GOT3 (cell line): ENCODE measurements around the gene PLXNB3.
"Not testable (repeated sequence)": the region's sequence is repeated elsewhere in the genome, so short reads cannot be mapped to it uniquely, and the experiment has no call there.

Source experiments
- DNase-seq: peaks from one replicate; lab custom pipeline; 2025; ENCODE audit warnings: mixed read lengths; lab: John Stamatoyannopoulos, UW

PLXNB3 gene

DNA sequence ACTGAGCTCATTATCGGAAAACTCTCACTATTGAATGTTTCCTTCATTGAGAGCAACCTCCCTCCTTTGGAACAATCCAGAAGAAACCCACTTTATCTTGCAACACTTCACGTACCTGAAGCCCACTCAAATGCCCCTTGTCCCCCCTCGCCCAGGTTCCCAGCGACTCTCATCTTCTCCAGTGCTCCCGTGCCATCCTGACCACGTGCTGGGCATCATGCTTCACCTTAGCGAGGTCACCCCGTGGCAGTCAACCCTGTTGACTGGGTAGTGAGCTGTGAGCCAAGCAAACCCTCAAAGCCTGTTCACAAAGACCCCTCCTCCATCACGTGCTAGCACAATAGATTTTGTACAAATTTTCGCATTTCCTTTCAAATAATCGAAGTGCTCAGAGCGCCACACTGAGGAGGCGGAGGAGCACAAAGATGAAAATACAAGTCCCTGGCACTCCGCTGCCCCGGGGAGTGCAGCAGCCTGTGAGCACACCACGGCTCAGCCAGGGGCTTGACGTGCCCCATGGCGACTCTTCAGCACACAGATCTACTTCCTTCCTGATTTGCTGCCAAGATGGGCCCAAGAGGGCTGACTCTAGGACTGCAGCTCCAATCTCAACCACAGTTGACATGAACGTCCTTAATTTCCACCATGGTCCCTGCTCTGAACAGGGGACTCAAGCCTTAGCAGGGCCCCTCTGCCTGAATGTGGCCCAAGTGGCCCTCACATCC lies 50.7 kb downstream of the PLXNB3 start:
- DNase-seq: no peak

DNA sequence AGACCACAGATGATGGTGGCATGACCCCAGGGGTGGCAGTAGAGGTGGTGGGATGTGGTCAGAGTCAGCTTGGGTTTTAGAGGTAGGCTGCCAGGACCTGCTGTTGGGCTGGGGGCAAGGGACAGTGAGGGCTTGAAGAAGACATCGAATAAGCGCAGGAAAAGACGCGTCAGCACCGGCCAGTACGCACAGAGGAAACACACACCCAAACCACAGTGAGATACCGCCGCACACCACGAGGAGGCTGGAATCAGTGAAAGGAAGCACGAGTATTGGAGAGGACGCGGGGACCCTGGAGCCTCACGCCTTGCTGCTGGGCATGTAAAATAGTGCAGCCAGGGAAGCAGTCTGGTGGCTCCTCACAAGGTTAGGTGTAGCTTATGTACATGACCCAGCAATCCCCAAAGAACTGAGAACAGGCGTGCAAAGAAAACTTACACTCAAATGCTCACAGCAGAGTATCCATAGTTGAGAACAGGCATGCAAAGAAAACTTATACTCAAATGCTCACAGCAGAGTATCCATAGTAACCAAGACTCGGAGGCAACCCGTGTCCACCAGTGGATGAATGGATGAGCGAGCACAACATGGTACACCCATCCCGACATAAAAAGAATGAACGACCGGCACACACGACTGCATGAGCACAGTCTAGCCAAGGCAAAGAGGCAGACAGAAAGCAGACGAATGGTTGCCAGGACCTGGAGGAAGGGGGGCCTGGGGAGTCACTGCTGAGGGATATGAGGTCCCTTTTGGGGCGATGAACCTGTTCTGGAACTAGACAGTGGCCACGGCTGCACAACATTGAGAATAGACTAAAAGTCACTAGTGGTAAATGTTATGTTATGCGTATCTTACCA lies 53.0 kb downstream of the PLXNB3 start:
- no peak for DNase-seq

DNA sequence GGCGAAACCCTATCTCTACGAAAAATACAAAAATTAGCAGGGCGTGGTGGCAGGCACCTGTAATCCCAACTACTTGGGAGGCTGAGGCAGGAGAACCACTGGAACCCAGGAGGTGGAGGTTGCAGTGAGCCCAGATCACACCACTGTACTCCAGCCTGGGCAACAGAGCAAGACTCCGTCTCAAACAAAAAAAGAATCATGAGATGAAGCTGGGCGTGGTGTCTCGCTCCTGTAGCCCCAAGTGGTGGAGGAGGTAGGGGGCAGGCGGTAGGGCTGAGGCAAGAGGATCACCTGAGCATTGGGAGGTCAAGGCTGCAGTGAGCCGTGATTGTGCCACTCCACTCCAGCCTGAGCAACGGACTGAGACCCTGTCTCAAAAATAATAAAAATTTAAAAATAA lies 54.0 kb downstream of the PLXNB3 start:
- DNase-seq: not testable (repeated sequence)

DNA sequence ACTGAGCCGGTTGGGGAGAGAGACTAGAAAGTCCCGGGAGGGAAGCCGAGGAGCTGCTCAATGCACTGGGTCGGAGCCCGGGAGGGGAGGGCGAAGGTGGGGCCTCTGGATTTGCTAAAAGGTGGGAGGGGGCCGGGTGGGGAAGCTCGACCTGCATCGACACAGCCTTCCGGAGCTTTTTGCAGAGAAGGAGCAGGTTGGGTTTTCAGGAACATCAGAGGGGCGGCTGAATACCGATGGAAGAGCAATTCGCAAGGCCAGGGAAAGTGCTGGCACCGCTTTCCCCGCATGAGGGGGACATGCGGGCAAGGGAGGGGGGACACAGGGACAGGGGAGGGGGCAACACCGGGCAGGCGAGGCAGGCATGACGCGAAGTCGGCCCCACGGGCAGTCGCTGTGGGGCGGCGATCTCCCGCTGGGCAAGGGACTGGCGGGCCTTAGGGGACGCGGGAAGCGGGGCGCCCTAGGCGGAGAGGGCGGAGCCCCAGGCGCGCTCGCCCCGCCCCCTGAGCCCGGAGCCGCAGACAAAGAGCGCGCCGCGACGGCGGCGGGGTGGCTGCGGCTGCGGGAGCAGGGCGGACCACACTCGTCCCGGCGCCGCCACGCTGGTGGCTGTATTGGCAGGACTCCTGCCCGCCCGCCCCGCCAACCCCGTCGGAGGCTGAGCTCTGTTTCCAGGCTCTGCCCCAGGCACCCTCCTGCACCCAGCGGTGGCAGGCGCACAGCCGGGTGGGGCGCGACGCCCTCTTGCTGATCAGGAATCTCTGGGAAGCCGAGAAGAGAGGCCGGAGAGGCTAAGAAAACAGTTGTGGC lies 54.7 kb downstream of the PLXNB3 start:
- no peak for DNase-seq

GRCh38 chrX:153819384-153820040 lies 55.5 kb downstream of the PLXNB3 start:
- DNase-seq: no peak

DNA sequence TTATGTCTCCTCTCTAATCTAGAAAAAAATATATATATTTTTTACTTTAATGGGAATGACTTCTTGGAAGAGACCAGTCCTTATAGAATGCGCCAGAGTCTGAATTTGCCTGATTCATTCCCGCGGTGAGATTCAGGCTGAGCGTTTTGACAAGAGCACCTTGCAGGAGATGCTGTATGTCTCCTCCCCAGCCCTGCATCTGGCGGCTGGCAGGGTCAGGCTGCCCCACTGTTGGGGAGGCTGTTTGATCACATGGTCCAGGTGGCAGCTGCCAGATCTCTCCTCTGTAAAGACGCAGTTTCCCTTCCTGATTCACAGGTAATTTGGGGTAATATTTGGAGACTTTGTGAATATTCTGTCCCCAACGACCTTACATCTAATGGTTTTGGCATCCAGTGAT lies 56.6 kb downstream of the PLXNB3 start:
- no peak for DNase-seq

- DNase-seq: no peak
Measured at GRCh38 chrX:153821066-153821465, 57.0 kb downstream of the PLXNB3 start.

DNA sequence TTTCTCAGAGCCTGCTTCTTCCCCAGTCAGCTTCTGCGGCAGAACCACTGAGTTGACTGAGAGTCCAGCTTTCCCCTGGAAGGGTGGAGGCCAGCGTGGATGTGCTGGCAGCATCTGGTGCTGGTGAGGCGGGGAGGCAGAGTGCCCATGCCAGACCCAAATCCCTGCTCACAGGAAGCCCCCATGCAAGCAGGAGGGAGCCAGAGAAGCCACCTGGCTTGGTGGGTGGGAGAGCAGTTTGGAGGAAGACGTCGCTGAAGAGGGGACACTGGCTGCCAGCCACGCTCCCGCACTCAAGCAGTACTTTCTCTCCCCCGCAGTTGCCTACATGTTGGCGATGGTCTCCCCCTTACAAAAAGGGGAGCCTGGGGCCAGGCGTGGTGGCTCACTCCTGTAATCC lies 60.3 kb downstream of the PLXNB3 start:
- DNase-seq: no peak

DNA sequence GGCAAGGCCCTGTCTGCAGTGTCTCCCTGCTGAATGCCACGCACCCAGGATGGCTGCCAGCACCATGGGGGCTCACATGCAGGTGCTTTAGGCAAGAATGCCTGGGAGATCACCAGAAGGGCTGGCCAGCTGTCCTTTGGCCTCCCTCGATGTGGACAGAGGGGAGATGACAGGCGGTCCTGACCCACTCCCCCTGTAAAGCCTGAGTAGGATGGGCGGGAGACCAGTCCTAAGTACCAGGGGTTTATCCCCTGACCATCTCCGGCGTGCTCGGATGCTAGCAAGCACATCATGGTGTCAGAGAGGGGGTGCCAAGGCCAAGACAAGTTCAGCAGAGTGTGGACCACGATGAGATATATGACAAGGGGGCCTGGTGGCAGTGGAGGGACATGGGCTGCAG lies 61.0 kb downstream of the PLXNB3 start:
- no peak for DNase-seq
